HG02973 (cell line): ENCODE data around the gene MAP3K12.
"Not testable (repeated sequence)": the region's sequence is repeated elsewhere in the genome, so short reads cannot be mapped to it uniquely, and the experiment has no call there.

Experiments used
- ATAC-seq: cut with Tn5 transposase; IDR thresholded peaks from one replicate; pipeline ENCODE4 v1.9.1; 2021; ENCODE audit warnings: moderate library complexity; ENCODE audit not compliant: unreplicated experiment

Gene MAP3K12

DNA sequence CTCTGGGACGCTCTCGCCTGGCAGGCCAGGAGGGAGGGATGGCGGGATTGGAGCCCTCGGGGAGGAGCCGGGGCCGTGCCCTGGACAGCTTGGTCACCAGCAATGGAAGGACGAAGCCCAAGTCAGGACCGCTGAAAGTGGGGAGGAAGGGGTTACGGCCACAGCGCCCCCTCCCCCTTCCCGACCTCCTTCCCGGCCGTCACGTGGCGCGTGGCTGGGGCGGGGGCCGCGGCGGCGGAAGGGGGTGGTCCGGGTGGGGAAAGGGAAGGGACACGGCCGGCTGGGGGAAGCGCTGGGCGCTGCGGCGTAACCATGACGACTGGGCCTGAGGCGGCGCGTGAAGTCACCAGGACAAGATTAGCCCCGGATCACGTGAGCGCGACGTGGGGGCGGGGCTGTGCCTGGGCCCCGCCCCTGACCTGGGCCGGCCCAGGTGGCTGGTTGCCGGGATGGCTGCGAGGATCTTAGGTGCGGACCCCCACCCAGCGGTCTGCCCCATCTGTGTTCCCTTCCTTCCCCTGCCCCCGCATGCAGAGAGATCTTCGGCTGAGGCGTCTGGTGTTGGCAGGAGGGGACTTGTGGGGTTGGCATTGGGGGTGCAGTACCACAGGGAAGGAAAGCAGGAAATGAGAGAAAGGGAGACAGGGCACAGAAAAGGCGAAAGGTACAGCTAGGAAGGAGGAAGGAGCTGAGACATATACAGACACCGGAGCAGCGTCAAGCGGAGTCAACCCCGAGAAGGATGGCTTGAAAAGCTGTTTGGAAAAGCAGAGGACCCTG, 6.2 kb downstream of the MAP3K12 start:
- ATAC-seq = peak; percentile 93

DNA sequence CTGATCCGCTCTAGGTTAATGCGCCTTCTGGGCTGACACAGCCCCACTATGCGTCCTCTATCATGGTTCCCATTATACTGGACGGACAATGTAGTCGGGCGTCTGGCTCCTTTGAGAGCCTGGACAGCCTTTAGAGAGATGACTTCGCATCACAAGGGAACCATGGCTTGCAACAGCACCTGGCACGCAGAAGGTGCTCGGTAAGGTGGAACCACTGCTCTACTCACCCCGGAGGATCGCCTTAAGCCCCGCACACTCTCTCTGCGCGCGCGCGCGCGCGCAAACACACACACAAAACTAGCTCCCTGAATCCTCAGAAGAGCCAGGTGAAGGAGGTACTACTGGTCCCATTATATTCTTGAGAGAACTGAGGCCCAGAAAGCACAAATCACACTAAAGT, 7.1 kb downstream of the MAP3K12 start:
- ATAC-seq = no peak

DNA sequence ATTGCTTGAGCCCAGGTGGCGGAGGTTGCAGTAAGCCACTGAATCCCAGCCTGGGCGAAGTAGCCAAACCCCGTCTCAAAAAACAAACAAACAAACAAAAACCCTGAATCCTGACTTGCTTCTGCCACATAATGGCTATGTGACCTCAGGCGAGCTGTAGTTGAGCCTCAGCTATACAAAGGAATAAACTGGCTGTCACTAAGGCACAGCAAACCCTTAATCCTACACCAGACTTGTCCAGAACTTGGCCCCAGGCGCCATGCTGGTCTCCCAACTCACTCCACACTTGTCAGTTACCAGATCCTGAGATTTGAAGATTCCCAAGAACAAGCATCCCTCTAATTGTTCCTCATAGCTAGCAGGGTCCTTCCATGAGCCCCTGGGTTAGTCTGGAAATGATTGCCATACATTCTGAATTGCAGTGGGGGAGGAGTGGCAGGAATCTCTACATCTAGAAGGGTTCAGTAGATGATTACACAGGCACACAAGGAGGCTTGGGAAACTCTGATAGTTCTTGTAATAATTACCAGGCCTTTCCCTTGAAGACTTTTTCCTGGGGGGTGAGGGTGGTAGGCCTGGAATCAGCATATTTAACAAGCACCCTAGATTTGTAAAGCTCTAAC, 9.9 kb downstream of the MAP3K12 start:
- no peak for ATAC-seq

DNA sequence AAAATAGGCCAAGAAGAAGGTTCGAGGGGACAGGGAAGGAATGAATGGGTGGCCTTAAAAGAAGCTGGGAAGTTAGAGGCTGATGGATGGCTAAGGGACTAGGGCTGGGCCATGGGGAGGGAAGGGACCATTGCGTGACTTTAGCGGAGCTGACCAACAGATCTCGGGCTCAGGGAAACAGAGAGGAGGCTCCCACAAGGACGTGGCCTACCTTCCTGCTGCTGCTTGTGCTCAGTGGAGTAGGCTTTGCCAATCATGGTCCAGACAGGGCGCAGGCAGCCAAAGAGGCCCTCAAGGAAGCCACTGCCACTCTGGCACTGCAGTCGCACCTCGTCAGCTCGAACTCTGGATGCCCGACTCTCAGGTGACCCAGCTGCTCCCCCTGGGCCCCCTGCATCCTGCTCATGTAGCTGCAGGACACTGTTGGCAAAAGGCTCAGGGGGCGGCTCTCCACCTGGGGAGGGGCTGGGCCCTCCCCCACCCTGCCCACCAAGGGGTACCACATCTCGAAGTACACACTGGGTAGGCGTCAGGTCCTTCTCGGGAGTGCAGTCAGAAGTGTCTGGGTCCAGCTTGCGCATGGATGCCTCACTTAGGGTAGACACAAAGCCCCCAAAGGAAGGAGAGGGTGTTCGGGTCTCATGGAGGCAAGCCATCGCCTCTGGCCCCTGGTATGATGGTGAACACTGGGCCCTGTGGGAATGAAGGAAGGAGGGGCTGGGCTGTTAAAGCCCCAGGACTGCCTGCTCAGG, 12.3 kb downstream of the MAP3K12 start:
- ATAC-seq = no peak

DNA sequence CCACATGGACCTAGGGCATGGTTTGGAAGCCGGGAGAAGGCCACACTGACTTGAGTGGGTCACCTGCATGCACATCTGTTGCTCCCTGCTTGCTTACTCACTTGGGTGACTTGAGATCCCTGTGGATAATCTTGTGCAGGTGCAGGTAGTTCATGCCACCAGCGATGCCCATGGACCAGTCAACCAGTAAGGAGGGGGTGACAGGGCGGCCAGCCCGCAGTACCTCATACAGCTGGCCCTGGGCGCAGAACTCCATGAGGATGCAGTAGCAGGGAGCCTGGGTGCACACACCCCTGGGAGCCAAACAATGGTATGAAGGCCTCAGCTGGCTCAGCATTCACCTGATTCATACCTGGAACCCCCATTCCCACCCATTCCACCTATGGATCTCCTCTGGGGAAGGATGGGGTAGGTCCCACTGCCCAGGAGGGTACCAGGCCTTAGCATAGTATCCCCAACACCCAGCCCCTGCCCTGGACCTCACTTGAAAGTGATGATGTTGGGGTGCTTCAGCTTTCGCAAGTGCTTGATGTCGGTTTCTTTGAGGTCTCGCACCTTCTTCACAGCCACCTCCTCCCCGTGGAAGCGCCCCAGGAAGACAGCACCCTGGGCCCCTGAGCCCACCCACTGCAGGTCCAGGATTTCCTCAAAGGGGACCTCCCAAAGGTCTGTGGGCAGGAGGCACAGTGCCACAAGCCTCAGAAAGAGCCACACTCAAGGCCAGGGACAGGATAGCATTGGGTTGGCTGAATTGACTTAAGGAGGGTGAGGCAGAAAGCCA, 13.1 kb downstream of the MAP3K12 start:
- no peak for ATAC-seq

DNA sequence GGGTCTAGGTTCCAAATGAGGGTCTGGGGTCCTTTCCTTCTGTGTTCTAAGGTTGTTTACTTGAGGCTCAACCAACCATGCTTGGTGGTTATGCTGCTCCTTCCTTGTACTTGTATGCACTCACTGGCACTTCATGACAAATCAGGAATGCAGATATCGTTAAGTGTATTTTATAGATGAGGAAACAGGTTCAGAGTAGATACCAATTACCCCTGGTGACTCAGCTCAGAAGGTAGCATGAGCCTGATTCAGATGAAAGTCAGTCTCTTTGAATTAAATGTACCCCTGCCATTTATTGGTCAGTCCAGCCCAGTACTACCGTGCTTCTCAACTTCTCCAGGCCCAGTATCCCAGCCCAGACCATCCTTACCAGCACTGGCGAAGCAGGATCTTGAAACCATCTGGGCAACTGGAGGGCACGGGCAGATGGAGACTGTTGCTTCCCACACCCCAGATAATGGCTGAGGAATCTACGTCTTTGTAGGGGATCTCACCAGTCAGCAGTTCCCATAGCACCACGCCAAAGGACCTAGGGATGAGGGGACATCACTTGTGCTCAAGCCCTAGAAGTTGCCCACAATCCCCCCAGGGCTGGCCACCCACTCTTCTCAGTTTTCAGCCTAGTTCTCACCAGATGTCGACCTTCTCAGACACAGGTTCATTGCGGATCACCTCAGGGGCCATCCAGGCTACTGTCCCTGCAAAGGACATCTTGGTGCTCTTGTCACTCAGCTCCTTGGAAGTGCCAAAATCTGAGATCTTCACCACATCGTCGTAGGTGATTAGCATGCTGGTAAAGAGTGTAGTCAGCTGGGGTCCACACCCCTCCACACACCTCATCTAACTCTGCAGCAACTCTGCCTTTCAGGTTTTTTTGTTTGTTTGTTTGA, 14.3 kb downstream of the MAP3K12 start:
- no peak for ATAC-seq

DNA sequence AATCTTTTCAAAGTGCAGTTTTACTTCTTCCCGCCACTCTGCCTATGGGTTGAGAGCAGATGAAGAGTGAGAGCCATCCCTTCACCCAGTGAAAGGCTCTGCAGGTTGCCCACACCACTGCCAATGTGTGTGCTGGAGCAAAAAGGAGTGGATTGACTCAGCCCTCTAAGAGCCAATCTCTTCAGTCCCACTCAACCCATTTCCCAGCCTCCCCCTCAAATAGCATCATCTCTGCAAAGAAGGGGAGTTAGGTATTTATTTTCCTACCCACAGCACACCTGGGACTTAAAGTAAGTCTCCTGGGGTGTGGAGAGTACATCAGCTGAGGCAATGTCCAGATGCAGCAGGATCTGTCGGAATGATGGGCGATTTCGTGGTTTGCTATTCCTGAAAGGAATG, 15.3 kb downstream of the MAP3K12 start:
- ATAC-seq = no peak

DNA sequence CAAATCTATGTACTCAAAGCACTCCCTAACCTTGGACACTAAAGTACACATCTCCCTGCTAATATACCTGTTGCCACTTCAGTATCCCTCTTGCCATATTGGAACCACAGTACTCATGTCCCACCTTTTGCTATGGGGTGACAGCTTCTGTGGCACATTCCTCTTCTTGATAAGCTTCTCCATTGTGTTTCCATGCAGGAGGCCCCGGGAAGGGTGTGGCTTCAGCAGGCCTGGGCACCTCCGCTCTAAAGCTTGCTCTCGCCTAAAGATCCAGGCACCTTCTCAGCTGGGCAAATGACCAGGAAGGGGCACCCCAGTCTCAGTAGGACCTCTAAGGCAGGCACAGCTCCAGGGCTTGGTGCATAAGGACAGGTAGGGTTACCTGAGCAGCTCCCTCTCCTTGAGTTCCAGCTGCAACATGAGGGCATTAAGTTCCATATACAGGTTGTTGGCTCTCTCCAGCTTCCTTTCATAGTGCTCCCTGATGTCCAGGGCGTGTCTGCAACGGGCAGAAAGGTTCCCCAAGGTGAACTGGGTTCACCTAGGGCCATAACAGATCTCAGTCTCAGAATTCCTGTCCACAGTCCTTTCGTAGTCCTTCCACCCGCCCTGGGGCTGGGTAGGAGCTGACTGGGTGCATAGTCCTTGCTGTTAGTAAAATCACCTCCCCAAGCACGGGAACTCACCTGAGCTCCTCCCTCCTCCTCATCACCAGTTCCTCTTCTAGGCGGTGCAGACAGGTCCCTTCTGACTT, 15.9 kb downstream of the MAP3K12 start:
- ATAC-seq = no peak

DNA sequence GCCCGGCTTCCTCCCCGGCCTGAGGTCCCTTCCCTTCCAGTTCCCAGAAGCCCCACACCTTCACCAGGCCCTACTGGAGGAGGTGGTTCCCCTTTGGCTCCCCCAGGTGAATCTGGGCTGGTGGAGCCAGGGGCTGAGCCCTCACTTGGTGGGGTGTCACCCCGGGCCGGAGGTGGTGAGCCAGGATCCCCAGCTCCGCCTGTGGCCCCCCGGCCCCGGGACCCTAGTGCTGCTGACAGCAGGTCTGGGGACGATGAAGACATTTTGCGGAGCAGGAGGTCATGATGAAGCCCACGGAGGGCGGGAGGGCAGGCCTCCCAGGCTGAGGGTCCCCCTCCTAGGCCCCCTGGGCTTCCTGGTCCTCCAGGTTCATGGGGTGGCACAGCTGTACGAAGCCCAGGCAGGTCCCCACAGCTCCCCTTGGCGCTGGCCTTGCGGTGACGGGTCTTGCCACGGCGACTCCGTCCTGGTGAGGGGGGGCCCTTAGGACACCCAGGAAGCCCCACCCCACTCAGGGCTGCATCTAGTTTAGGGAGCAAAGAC, 16.6 kb downstream of the MAP3K12 start:
- ATAC-seq = no peak

DNA sequence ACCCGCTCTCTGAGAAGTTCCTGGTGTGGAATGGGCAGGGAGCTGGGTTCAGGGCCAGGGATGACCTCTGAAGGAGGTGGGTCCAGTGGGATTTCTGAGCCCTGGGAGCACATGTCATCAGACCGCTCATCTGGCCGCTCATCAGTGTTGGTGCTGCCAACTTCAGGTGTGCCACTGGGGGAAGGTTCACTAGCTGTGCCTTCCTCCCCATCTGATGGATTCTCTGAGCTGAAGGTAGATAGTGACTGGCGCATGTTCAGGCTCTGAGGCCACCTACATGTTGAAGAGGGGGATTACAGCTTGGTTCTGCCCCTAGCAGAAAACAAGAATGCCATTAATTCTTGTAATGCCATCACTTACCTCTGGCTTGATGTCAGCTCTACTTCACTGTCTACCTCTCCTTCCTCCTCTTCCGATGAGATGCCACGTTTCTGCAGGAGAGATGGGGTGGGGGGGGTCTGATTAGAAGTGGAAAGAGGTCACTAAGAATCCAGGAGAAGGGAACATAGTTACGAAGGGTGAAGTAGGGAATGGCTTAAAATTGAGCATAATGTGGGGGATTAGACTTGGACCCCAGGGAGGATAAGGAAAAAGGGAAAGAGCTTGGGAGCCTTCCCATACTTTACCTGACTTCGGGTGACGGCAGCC, 17.2 kb downstream of the MAP3K12 start:
- ATAC-seq = no peak

DNA sequence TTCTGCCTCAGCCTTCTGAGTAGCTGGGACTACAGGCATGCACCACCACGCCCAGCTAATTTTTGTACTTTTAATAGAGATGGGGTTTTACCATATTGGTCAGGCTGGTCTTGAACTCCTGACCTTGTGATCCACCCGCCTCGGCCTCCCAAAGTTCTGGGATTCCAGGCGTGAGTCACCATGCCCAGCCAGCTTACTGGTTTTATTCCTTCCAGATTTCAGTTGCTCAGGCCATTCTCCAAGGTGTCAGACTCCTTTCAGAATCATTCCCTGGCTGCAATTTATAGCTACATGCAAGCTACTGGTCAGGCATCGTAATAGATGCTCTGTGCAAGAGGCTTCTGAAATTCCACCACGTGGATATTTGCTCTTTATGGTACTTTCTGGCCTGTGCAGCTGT, 17.8 kb downstream of the MAP3K12 start:
- not testable (repeated sequence) for ATAC-seq

DNA sequence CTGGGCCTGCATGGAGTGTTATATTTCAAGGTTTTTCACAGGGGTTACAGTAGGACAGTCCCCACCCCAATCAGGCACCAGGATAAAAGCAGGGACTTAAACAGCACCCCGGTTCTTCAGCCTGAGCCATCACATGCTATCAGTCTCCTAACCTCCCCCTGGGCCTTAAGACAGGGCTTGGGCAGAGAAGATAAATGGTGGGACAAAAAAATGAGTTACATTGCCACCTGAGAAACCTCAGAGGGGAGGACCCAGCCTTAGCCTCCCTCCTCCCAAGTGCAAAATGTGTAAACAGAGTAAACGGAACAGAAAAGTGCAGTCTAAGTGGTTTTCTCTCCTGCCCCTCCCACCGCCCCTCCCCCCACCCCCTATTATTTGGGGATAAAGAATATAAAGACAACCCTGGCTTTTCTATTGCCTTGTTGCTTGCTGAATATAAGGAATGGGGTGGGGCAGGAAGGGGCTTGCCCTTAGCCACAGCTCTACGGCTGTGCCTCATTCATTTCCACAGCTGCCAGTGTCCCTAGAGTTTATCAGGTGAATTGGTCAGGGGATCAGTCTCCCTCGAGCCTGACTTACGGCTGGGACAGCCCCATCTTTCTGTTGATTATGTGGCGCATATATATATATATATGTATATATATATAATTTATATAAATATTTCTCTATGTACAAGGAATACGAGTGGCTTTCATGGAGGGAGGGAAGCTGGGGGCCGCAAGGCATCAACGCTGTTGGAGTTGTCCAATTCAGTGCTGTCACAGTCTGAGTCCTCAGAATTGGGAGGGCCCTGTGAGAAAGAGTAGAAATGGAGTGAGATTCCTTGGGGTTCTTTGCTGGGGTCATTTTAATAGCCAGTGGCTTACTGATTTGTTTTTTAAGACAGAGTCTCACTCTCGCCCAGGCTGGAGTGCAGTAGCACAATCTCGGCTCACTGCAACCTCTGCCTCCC, 18.5 kb downstream of the MAP3K12 start:
- ATAC-seq = no peak

DNA sequence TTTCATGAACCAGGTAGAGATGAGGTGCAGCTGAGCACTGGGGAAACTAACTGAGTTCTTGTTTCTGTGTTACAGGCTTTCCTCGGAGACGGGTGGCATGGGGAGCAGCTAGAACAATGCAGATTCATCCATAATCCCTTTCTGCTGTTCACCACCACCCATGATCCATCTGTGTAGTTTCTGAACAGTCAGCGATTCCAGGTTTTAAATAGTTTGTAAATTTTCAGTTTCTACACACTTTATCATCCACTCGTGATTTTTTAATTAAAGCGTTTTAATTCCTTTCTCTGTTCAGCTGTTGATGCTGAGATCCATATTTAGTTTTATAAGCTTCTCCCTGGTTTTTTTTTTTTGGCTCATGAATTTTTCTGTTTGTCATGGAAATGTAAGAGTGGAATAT, 19.9 kb downstream of the MAP3K12 start:
- ATAC-seq = no peak

DNA sequence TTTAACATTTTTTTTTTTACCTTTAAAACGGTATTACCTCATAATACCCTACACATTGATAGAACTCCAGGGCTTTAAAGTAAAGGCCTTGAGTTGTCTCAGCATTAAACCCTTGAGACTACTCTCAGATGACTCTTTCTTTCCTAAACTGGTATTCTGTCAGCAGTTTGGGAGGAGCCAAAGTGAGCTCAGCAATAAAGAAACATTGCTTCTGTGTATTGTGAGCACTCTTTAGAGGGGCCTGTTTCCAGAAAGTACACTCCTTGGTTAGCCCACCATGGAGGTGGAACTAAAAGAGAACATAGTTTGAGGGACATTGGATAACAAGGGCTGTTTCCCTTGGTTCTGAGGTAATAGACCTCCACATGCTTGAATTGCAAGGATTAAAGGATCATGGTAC, 20.4 kb downstream of the MAP3K12 start:
- ATAC-seq = no peak

DNA sequence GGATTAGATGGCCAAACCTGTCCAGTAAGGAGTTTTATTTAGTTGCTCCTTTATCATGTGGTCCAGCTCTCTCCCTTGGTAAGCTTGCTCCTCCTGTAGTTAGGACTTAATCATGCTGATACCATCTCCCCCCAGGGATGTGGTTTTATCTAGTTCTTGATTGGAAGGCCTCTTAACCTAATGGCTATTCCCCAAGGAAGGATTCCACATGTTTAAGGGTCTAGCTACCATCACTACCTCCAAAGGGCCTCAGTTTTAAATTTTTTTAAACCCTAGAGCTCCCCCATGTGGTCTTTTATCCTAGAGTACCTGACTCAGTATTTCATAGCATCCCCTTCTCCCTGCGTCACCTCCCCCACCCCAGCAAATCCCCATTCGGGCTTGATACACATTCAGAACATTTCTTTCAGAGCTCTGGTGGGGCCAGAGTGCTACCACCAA, 22.5 kb downstream of the MAP3K12 start:
- ATAC-seq = no peak

DNA sequence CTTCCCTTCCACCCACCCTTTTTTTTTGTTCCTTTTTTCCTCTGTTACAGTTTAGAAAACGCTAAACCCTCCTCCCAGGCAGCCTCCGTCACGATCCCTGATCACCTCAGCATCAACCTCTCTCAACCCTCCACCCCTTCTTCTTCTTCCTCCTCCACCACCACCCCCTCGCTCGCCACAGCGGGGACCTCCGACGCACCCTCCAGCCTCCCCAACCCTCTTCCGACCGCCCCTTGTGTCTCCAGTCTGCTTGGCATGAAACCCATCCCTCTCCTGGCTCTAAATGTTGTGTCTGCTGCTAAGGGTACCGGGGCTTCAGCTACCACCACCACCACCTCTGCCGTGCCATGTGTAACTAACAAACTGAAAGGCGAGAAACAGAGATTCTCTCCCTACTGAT, 24.4 kb downstream of the MAP3K12 start:
- no peak for ATAC-seq

DNA sequence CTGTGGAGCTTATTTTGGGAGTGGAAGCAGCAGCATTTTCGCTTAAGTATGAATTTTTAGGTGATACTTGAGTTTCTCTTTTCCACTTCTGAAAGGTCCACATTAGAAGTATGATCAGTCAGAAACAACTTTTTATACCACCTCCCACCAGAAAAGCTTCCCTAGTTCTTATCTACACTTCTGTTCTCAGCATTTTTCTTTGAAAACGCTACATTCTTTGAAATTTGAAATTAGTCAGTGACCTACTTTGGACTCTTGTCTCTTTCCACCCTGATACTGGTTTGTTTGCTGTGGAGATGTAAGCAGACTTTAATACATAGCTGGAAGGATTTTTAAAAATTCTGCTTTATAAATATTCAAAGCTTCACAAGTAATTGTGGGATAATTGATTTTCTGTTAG, 25.2 kb downstream of the MAP3K12 start:
- ATAC-seq = no peak
